Gastrocnemius medialis (tissue), 4 donors: ENCODE data around the gene SCUBE3. TPM values are rescaled to one million over a fixed set of nuclear protein-coding genes. Genes with fewer than 3 reads are reported as not detected.

Experiments
- ATAC-seq, 2 donors: fragments of 150-250 bp; one replicate each; pipeline ENCODE4 v1.9.1; 2016
- DNase-seq, 2 donors: peaks; one replicate each; pipeline ENCODE4 v3.0.0-alpha.2; 2019
- H3K27ac ChIP-seq, 4 donors: fragments of 200-600 bp; sonication (generic); 1 replicate in 1 of 4; 2 replicates in 3 of 4; pipeline ENCODE4 v1.5.1; 2016 to 2018; ENCODE audit warnings: mild to moderate bottlenecking in 2 of 4, moderate library complexity in 1 of 4
- H3K27me3 ChIP-seq, 3 donors: fragments of 200-600 bp; sonication (generic) in 2 of 3; 1 replicate in 1 of 3; 2 replicates in 2 of 3; pipeline versions ENCODE4 v1.5.1 to v1.6.0; 2016 to 2019; ENCODE audit warnings: mild to moderate bottlenecking in 1 of 3, moderate library complexity in 1 of 3
- H3K36me3 ChIP-seq, 2 donors: fragments of 200-600 bp; sonication (generic) in 1 of 2; one replicate each; pipeline ENCODE4 v1.5.1; 2017 to 2018
- H3K4me1 ChIP-seq, 2 donors: fragments of 200-600 bp; sonication (generic) in 1 of 2; one replicate each; pipeline ENCODE4 v1.5.1; 2016 to 2017; ENCODE audit warnings: mild to moderate bottlenecking in 2 of 2
- H3K4me3 ChIP-seq, 4 donors: fragments of 200-600 bp; sonication (generic) in 3 of 4; 1 replicate in 1 of 4; 2 replicates in 3 of 4; pipeline ENCODE4 v1.5.1; 2016 to 2019; ENCODE audit warnings: mild to moderate bottlenecking in 2 of 4
- H3K9me3 ChIP-seq, 3 donors: fragments of 200-600 bp; sonication (generic) in 2 of 3; 1 replicate in 1 of 3; 2 replicates in 2 of 3; pipeline ENCODE4 v1.5.1; 2016 to 2019
- CTCF ChIP-seq, 5 experiments: fragments of 450-650 bp in 3 of 5; fragments of 200-600 bp in 2 of 5; sonication (generic) in 2 of 5; IDR thresholded peaks in 4 of 5; conservative IDR thresholded peaks in 1 of 5; 1 replicate in 4 of 5; 2 replicates in 1 of 5; pipeline ENCODE4 v1.5.1; 2016 to 2019; ENCODE audit warnings: antibody characterized with exemption in 5 of 5, mild to moderate bottlenecking in 3 of 5, moderate library complexity in 3 of 5
- POLR2A ChIP-seq, 2 donors: fragments of 450-650 bp; IDR thresholded peaks; one replicate each; pipeline ENCODE4 v1.6.1; 2017; ENCODE audit warnings: antibody characterized with exemption in 2 of 2, mild to moderate bottlenecking in 2 of 2, moderate library complexity in 2 of 2
- in situ Hi-C, 4 donors: fragments of 200-750 bp; cut with MboI; loops; one replicate each; pipeline versions ENCODE4 v1.15.0 to v1.8.0; 2017; ENCODE audit warnings: low sequenced_read_pairs in 4 of 4
- intact Hi-C: fragments of 100-400 bp; cut with DNase I; formaldehyde crosslinking; loops from one replicate; pipeline ENCODE4 v1.15.1; 2023; ENCODE audit warnings: low total_unique reads
- total RNA-seq, 4 donors: library from RNA; depleted of rRNA; stranded (reverse); fragments of >200 nt; gene quantifications; one replicate each; pipeline versions ENCODE4 v1.1.0 to v1.2.3, GENCODE V29; 2016

The SCUBE3 gene
- total RNA-seq, 4 donors from 2014 or later: 0.05 to 0.07 TPM; not detected in 2

- ATAC-seq: no peak
- intact Hi-C loops (no loop called here), in situ Hi-C loops (no loop called here)
- Histone ChIP-seq H3K4me3 (no peak overlapping the region), H3K9me3 (no peaks in the 10 kb centered on the region), H3K36me3 (no peaks in the 10 kb centered on the region), H3K27me3 (peaks cover 44 to 58% (median 57%) of the 10 kb centered on the region in 3 donors), H3K27ac (no peak overlapping the region), H3K4me1 (peaks cover 16 to 21% of the 10 kb centered on the region in 2 donors)
- DNase-seq: no peak
- TF ChIP-seq CTCF (IDR thresholded peaks at IDR 0.05 in 4 of 5, conservative IDR thresholded peaks at IDR 0.05 in 1 of 5) (no peak), POLR2A (IDR thresholded peaks at IDR 0.05) (no peak)
Measured at GRCh38 chr6:35216851-35217811, 3.4 kb downstream of the SCUBE3 start.

- ATAC-seq (no peak), DNase-seq (no peak)
- Histone ChIP-seq H3K4me1 (peaks cover 16 to 21% of the 10 kb centered on the region in 2 donors), H3K27me3 (peaks cover 35 to 49% (median 48%) of the 10 kb centered on the region in 3 donors), H3K4me3 (no peak overlapping the region), H3K27ac (no peak overlapping the region), H3K36me3 (no peaks in the 10 kb centered on the region), H3K9me3 (no peaks in the 10 kb centered on the region)
- in situ Hi-C loops (no loop called here), intact Hi-C loops (no loop called here)
- TF ChIP-seq POLR2A (IDR thresholded peaks at IDR 0.05): no peak
- TF ChIP-seq CTCF (IDR thresholded peaks at IDR 0.05 in 4 of 5, conservative IDR thresholded peaks at IDR 0.05 in 1 of 5): no peak
Measured at GRCh38 chr6:35218021-35218420, 4.3 kb downstream of the SCUBE3 start.

GRCh38 chr6:35218456-35218855 lies 4.7 kb downstream of the SCUBE3 start:
- Histone ChIP-seq H3K4me1 (peaks cover 13 to 16% of the 10 kb centered on the region in 2 donors), H3K4me3 (no peak overlapping the region), H3K36me3 (no peaks in the 10 kb centered on the region), H3K27me3 (peaks cover 31 to 46% (median 44%) of the 10 kb centered on the region in 3 donors), H3K27ac (no peak overlapping the region), H3K9me3 (no peaks in the 10 kb centered on the region)
- in situ Hi-C loops (no loop called here), intact Hi-C loops (no loop called here)
- no peak for ATAC-seq
- no peak for DNase-seq
- TF ChIP-seq CTCF (IDR thresholded peaks at IDR 0.05 in 4 of 5, conservative IDR thresholded peaks at IDR 0.05 in 1 of 5): no peak
- no peak for TF ChIP-seq POLR2A (IDR thresholded peaks at IDR 0.05)

GRCh38 chr6:35219683-35220326 lies 6.0 kb downstream of the SCUBE3 start:
- intact Hi-C loops: no loop called here
- in situ Hi-C loops: no loop called here
- Histone ChIP-seq H3K27ac (no peak overlapping the region), H3K27me3 (peaks cover 20 to 33% (median 30%) of the 10 kb centered on the region in 3 donors), H3K9me3 (no peaks in the 10 kb centered on the region), H3K36me3 (no peaks in the 10 kb centered on the region), H3K4me3 (no peak overlapping the region), H3K4me1 (peaks cover 4% of the 10 kb centered on the region in 2 donors)
- ATAC-seq (no peak), DNase-seq (no peak)
- TF ChIP-seq POLR2A (IDR thresholded peaks at IDR 0.05) (no peak), CTCF (IDR thresholded peaks at IDR 0.05 in 4 of 5, conservative IDR thresholded peaks at IDR 0.05 in 1 of 5) (no peak)
